ENCODE measurements around the gene TMEM59L. TPM values are rescaled to one million over a fixed set of nuclear protein-coding genes. Genes with fewer than 3 reads are reported as not detected.

TMEM59L gene
- total and polyA plus RNA-seq, 2 donors (not counting 1 experiment from before 2014, with no cell fraction given), result not detected

GRCh38 chr19:18610245-18610555 lies 2.5 kb upstream of the TMEM59L start:
- Histone ChIP-seq H3K27me3 (replicated peaks in 1 of 4; ENCODE audit: control extremely low read depth in 1 of 4, control insufficient read depth in 3 of 4, insufficient read depth in 4 of 4, low read length in 3 of 4) (peaks cover 0 to 88% (median 66%) of the 10 kb centered on the region in 4 experiments), H3K27ac (ENCODE audit: low read length in 2 of 2) (no peak overlapping the region), H3K4me3 (ENCODE audit: control extremely low read depth in 1 of 5, extremely low read depth in 1 of 5, insufficient read depth in 1 of 5, low read depth in 2 of 5, low read length in 4 of 5) (no peak overlapping the region), H4K20me1 (ENCODE audit: control insufficient read depth, insufficient read depth, low read length, poor library complexity, severe bottlenecking) (no peaks in the 10 kb centered on the region), H3K4me2 (replicated peaks; ENCODE audit: low read depth, low read length, poor library complexity, severe bottlenecking) (no peak overlapping the region), H3K36me3 (replicated peaks in 1 of 2; ENCODE audit: control extremely low read depth in 1 of 2, control insufficient read depth in 1 of 2, extremely low read depth in 1 of 2, insufficient read depth in 2 of 2, low read length in 1 of 2) (no peaks in the 10 kb centered on the region), H2AFZ (ENCODE audit: insufficient read depth, low read depth, low read length, poor library complexity, severe bottlenecking) (no peak overlapping the region), H3K9ac (ENCODE audit: low read length) (no peak overlapping the region), H3K4me1 (ENCODE audit: control insufficient read depth in 2 of 2, insufficient read depth in 2 of 2, low read length in 2 of 2) (peaks cover 46 to 61% of the 10 kb centered on the region in 2 donors), H3K9me3 (ENCODE audit: control extremely low read depth in 1 of 3, control insufficient read depth in 2 of 3, insufficient read depth in 1 of 3, low read length in 2 of 3) (peaks cover 0 to 27% (median 0%) of the 10 kb centered on the region in 3 donors), H3K79me2 (ENCODE audit: control insufficient read depth, insufficient read depth, low read length) (no peaks in the 10 kb centered on the region)
- no peaks in the 10 kb centered on the region for H3K9me3 Mint-ChIP-seq (ENCODE audit: insufficient read depth)
- H3K27me3 Mint-ChIP-seq, result peaks cover 53% of the 10 kb centered on the region
- intact Hi-C loops (cut with micrococcal nuclease), result no loop called here
- ATAC-seq (ENCODE audit: low read depth) (no peak), DNase-seq (no peak)
- 32% methylated on average over 3 of the region's 3 CpGs for WGBS (ENCODE audit: insufficient coverage)
- no peak for TF ChIP-seq EZH2 (IDR thresholded peaks at IDR 0.05; ENCODE audit: borderline replicate concordance, insufficient read depth, low read depth, low read length, poor library complexity, severe bottlenecking)
- TF ChIP-seq CTCF (IDR thresholded peaks at IDR 0.05), result no peak
- H3K4me1 Mint-ChIP-seq, result peaks cover 42% of the 10 kb centered on the region
- H3K27ac Mint-ChIP-seq, result no peak overlapping the region
- ChIA-PET POLR2A (no interaction called here), CTCF (no interaction called here)
- no peak overlapping the region for H3K4me3 Mint-ChIP-seq

- H2AFZ ChIP-seq (ENCODE audit: insufficient read depth, low read depth, low read length, poor library complexity, severe bottlenecking), result no peak overlapping the region
- H3K9ac ChIP-seq (ENCODE audit: low read length), result no peak overlapping the region
- 3% methylated on average over 40 of the region's 45 CpGs for WGBS (ENCODE audit: insufficient coverage)
- peak; percentile 69 for TF ChIP-seq EZH2 (IDR thresholded peaks at IDR 0.05; ENCODE audit: borderline replicate concordance, insufficient read depth, low read depth, low read length, poor library complexity, severe bottlenecking)
- no peak for TF ChIP-seq CTCF (IDR thresholded peaks at IDR 0.05)
- H4K20me1 ChIP-seq (ENCODE audit: control insufficient read depth, insufficient read depth, low read length, poor library complexity, severe bottlenecking), result no peaks in the 10 kb centered on the region
- Mint-ChIP-seq H3K9me3 (ENCODE audit: insufficient read depth) (no peaks in the 10 kb centered on the region), H3K27me3 (peaks cover 51% of the 10 kb centered on the region), H3K4me3 (peak overlapping the region; percentile 77), H3K27ac (no peak overlapping the region), H3K4me1 (peaks cover 37% of the 10 kb centered on the region)
- peaks cover 0 to 23% (median 0%) of the 10 kb centered on the region in 3 donors for H3K9me3 ChIP-seq (ENCODE audit: control extremely low read depth in 1 of 3, control insufficient read depth in 2 of 3, insufficient read depth in 1 of 3, low read length in 2 of 3)
- no peaks in the 10 kb centered on the region for H3K36me3 ChIP-seq (replicated peaks in 1 of 2; ENCODE audit: control extremely low read depth in 1 of 2, control insufficient read depth in 1 of 2, extremely low read depth in 1 of 2, insufficient read depth in 2 of 2, low read length in 1 of 2)
- no peak for DNase-seq
- ChIA-PET CTCF (no interaction called here), POLR2A (no interaction called here)
- H3K79me2 ChIP-seq (ENCODE audit: control insufficient read depth, insufficient read depth, low read length), result no peaks in the 10 kb centered on the region
- ATAC-seq (ENCODE audit: low read depth), result no peak
- peaks cover 0 to 87% (median 62%) of the 10 kb centered on the region in 4 experiments for H3K27me3 ChIP-seq (replicated peaks in 1 of 4; ENCODE audit: control extremely low read depth in 1 of 4, control insufficient read depth in 3 of 4, insufficient read depth in 4 of 4, low read length in 3 of 4)
- peak overlapping the region; percentile 97 for H3K4me2 ChIP-seq (replicated peaks; ENCODE audit: low read depth, low read length, poor library complexity, severe bottlenecking)
- intact Hi-C loops (cut with micrococcal nuclease), result no loop called here
- H3K4me3 ChIP-seq (ENCODE audit: control extremely low read depth in 1 of 5, extremely low read depth in 1 of 5, insufficient read depth in 1 of 5, low read depth in 2 of 5, low read length in 4 of 5), result peak overlapping the region in 1 of 5 experiments; percentile 4
- peaks cover 41 to 56% of the 10 kb centered on the region in 2 donors for H3K4me1 ChIP-seq (ENCODE audit: control insufficient read depth in 2 of 2, insufficient read depth in 2 of 2, low read length in 2 of 2)
- no peak overlapping the region for H3K27ac ChIP-seq (ENCODE audit: low read length in 2 of 2)
Observed at GRCh38 chr19:18610556-18611326, 1.9 kb upstream of the TMEM59L start.
